Measurements from ENCODE around the gene CDV3.
A peak's percentile ranks its signal among the peaks of the same experiment; 100 is the strongest.
"Not testable (repeated sequence)": the region's sequence is repeated elsewhere in the genome, so short reads cannot be mapped to it uniquely, and the experiment has no call there.

CDV3 gene
- total RNA-seq, result 436 to 520 reads per million in 2 donors

- DNase-seq, result peak in 1 of 5 experiments; percentile 92
These were observed at the start of gene CDV3 for GRCh38 chr3:133573629-133574194. Gene CDV3 (plus strand): TSS chr3:133573686. CDS start chr3:133574045, 359 bp downstream.

GRCh38 chr3:133523758-133524157 is 49.7 kb upstream of the CDV3 start:
- DNase-seq, result not testable (repeated sequence)

- no peak for DNase-seq
These were observed 48.1 kb upstream of the CDV3 start for GRCh38 chr3:133525435-133525834.

GRCh38 chr3:133527081-133527715 is 46.3 kb upstream of the CDV3 start:
- no peak for DNase-seq

- no peak for DNase-seq
These were observed 43.7 kb upstream of the CDV3 start for GRCh38 chr3:133529809-133530208.

- no peak for DNase-seq
These were observed 41.5 kb upstream of the CDV3 start for GRCh38 chr3:133531981-133532380.

GRCh38 chr3:133532951-133533350 is 40.5 kb upstream of the CDV3 start:
- no peak for DNase-seq

GRCh38 chr3:133535971-133536881 is 37.3 kb upstream of the CDV3 start:
- no peak for DNase-seq

GRCh38 chr3:133537131-133537530 is 36.4 kb upstream of the CDV3 start:
- DNase-seq, result not testable (repeated sequence)

GRCh38 chr3:133538154-133538553 is 35.3 kb upstream of the CDV3 start:
- no peak for DNase-seq

GRCh38 chr3:133540896-133541674 is 32.4 kb upstream of the CDV3 start:
- DNase-seq, result no peak

- DNase-seq, result no peak
These were observed 30.6 kb upstream of the CDV3 start for GRCh38 chr3:133542871-133543270.

GRCh38 chr3:133544983-133545382 is 28.5 kb upstream of the CDV3 start:
- DNase-seq, result not testable (repeated sequence)

- DNase-seq, result no peak
These were observed 25.9 kb upstream of the CDV3 start for GRCh38 chr3:133547432-133548041.

- no peak for DNase-seq
These were observed 25.4 kb upstream of the CDV3 start for GRCh38 chr3:133548090-133548489.

- no peak for DNase-seq
These were observed 23.9 kb upstream of the CDV3 start for GRCh38 chr3:133549565-133549964.

GRCh38 chr3:133551589-133551988 is 21.9 kb upstream of the CDV3 start:
- DNase-seq, result not testable (repeated sequence)

- no peak for DNase-seq
These were observed 11.8 kb upstream of the CDV3 start for GRCh38 chr3:133561679-133562078.

- no peak for DNase-seq
These were observed 11.1 kb upstream of the CDV3 start for GRCh38 chr3:133562376-133562775.

GRCh38 chr3:133563186-133563591 is 10.3 kb upstream of the CDV3 start:
- DNase-seq, result no peak

- DNase-seq, result no peak
These were observed 9.7 kb upstream of the CDV3 start for GRCh38 chr3:133563816-133564215.

- no peak for DNase-seq
These were observed 5.0 kb upstream of the CDV3 start for GRCh38 chr3:133568294-133569014.

Data from T-helper 2 cell (primary cell).